GM12891 (cell line): ENCODE results near the gene TSFM.

Experiments
- POLR2A ChIP-seq: IDR thresholded peaks from 2 replicates; pipeline ENCODE4 v1.6.1; 2011; ENCODE audit warnings: low read depth, low read length, control low read depth
- POLR2AphosphoS5 ChIP-seq: IDR thresholded peaks from 2 replicates; pipeline ENCODE4 v1.6.1; 2011; ENCODE audit warnings: low read depth, low read length, control low read depth
- TAF1 ChIP-seq: IDR thresholded peaks from 2 replicates; pipeline ENCODE4 v1.6.1; 2011; ENCODE audit warnings: low read depth, low read length, control low read depth

DNA sequence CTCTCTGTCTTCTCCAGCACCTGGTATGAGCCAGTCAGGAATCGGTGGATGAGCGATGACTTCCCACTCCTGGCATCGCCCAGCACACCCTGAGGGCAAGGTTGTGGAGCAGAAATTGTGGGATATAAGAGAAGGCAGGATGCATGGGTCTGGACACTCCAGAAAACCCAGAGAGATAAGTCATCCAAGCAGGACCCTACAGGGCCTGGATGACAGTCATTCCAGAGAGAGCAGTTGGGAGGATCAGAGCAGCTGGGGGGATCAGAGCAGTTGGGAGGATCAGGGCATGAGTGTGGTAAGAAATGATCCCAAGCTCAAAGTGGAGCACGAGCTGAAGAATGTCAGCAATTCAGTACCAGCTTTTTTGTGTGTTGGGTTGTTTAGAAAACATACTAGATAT is 48.0 kb upstream of the TSFM start:
- TF ChIP-seq POLR2A (no peak), POLR2AphosphoS5 (no peak), TAF1 (no peak)
